HepG2 (cell line): ENCODE results near the gene MC1R. TPM values are rescaled to one million over a fixed set of nuclear protein-coding genes. Genes with fewer than 3 reads are reported as not detected.

Experiments used
- GZF1 ChIP-seq: sonication (generic); formaldehyde crosslinking; IDR thresholded peaks from 2 replicates; pipeline ENCODE4 v1.5.1; 2020; ENCODE audit warnings: mild to moderate bottlenecking, missing genetic modification reagents
- IKZF1 ChIP-seq: fragments of 450-650 bp; IDR thresholded peaks from 2 replicates; pipeline ENCODE4 v1.7.1; 2016
- MATR3 ChIP-seq: sonication (generic); formaldehyde crosslinking; IDR thresholded peaks from 2 replicates; pipeline ENCODE4 v1.4.0; 2020; ENCODE audit warnings: missing genetic modification reagents
- NAIF1 ChIP-seq: sonication (generic); formaldehyde crosslinking; IDR thresholded peaks from 2 replicates; pipeline ENCODE4 v1.5.0; 2020; ENCODE audit warnings: mild to moderate bottlenecking, missing genetic modification reagents, borderline replicate concordance
- PITX1 ChIP-seq: sonication (generic); formaldehyde crosslinking; IDR thresholded peaks from 2 replicates; pipeline ENCODE4 v1.5.1; 2020; ENCODE audit warnings: mild to moderate bottlenecking, missing genetic modification reagents
- PRPF4 ChIP-seq: fragments of 200-400 bp; formaldehyde crosslinking; IDR thresholded peaks from 2 replicates; pipeline ENCODE4 v1.6.1; 2016; ENCODE audit warnings: low read length, low read depth; ENCODE audit not compliant: poor library complexity, severe bottlenecking
- TEAD3 ChIP-seq: optimal IDR thresholded peaks from 2 replicates; pipeline ENCODE3; 2016; ENCODE audit warnings: borderline replicate concordance
- YEATS4 ChIP-seq: sonication (generic); formaldehyde crosslinking; IDR thresholded peaks from 2 replicates; pipeline ENCODE4 v1.4.0; 2020; ENCODE audit warnings: missing genetic modification reagents, borderline replicate concordance
- ZFP36L2 ChIP-seq: sonication (generic); formaldehyde crosslinking; IDR thresholded peaks from 2 replicates; pipeline ENCODE4 v1.4.0; 2020; ENCODE audit warnings: missing genetic modification reagents
- ZNF33A ChIP-seq: sonication (generic); formaldehyde crosslinking; IDR thresholded peaks from 2 replicates; pipeline ENCODE4 v1.5.1; 2020; ENCODE audit warnings: missing genetic modification reagents, mild to moderate bottlenecking, moderate library complexity, borderline replicate concordance
- ZZZ3 ChIP-seq: sonication (generic); formaldehyde crosslinking; IDR thresholded peaks from 2 replicates; pipeline ENCODE4 v1.4.0; 2020; ENCODE audit warnings: missing genetic modification reagents, mild to moderate bottlenecking, borderline replicate concordance
- polyA plus RNA-seq, 8 experiments: library from polyadenylated mRNA; depleted of rRNA in 3 of 8; stranded (reverse) in 7 of 8; unstranded in 1 of 8; fragments of >200 nt; fragmentation: Illumina TruSeq in 4 of 8; extraction: Trizol in 4 of 8; gene quantifications; 2 replicates each; pipeline versions ENCODE4 v1.2.1 to v1.2.3, GENCODE V29; 2011 to 2016; ENCODE audit warnings: low read depth in 4 of 8, missing spikeins in 1 of 8, mixed read lengths in 1 of 8; ENCODE audit not compliant: insufficient read depth in 1 of 8
- total RNA-seq, 5 experiments: library from RNA; depleted of rRNA; stranded (reverse); fragments of >200 nt; fragmentation: Illumina TruSeq; extraction: Trizol; gene quantifications; 2 replicates each; pipeline ENCODE4 v1.2.3, GENCODE V29; 2016; ENCODE audit warnings: low read depth in 1 of 5
- TF ChIP-seq, protein P1 (sequence below): sonication (generic); formaldehyde crosslinking; IDR thresholded peaks from 2 replicates; pipeline ENCODE4 v1.5.0; 2020; ENCODE audit warnings: mild to moderate bottlenecking, missing genetic modification reagents
- TF ChIP-seq, protein P2 (sequence below): sonication (generic); formaldehyde crosslinking; IDR thresholded peaks from 2 replicates; pipeline ENCODE4 v1.4.0; 2020; ENCODE audit warnings: missing genetic modification reagents
- TF ChIP-seq, protein P3 (sequence below): sonication (generic); formaldehyde crosslinking; IDR thresholded peaks from 2 replicates; pipeline ENCODE4 v1.4.0; 2020; ENCODE audit warnings: missing genetic modification reagents
- TF ChIP-seq, protein P4 (sequence below): sonication (generic); formaldehyde crosslinking; IDR thresholded peaks from 2 replicates; pipeline ENCODE4 v1.4.0; 2020; ENCODE audit warnings: missing genetic modification reagents; ENCODE audit errors: not compliant biosample characterization
- TF ChIP-seq, protein P5 (sequence below): sonication (generic); IDR thresholded peaks from 2 replicates; pipeline ENCODE4 v1.6.1; 2016; ENCODE audit warnings: low read depth, borderline replicate concordance
- TF ChIP-seq, protein P6 (sequence below): sonication (generic); formaldehyde crosslinking; IDR thresholded peaks from 2 replicates; pipeline ENCODE4 v1.4.0; 2020; ENCODE audit warnings: missing genetic modification reagents, mild to moderate bottlenecking, borderline replicate concordance

MC1R gene
- total and polyA plus RNA-seq, 2 of the 13 experiments (the other 11 are each of a cell fraction or from before 2014, with no cell fraction given) = 9.1 to 14.8 TPM

DNA sequence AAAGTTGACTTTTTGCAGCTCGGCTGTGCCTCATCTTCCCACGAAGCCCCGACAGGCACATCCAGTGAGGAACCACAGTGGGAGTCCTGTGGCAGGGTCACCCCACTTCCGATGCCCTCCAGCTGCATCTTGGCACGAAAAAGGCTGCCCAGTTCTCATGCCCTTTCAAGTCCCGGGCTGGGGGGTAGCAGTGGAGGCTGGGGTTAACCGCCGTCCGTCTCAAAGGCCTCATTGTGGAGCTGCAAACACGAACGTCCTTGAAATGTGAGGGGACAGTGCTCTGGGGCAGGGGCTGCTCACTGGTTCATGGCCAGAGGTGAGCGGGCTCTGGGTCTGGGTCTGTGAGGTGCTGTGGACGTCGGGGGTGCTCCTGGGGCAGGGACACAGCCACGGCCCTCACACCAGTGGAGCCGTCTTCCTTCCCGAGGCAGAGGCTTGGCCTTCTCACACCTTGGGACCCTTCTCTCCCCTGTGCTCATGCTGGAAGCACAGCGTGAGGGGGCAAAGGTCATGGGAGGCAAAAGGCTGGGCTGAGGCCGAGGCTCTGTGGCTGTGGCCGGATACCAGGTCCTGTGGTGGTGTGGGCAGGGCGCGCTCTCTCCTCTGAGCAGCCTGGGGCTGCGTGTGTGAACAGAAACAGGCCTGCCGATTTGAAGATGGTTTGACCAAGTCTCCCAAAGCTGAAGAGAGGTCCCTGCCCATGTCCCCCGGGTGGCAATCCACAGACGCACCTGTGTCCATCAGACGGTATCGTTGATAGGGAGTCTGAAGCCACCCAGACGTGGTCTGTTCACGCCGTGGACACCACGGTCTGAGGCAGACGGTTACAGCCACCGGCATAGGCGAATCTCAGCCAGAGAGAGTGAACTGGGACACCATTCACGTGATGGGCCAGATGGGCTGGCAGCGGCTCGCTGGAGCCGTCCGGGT is 3.1 kb upstream of the MC1R start (continued):
- peak; percentile 40 for TF ChIP-seq PRPF4
- no peak for TF ChIP-seq ZFP36L2 (CRISPR knock-in tag)
- TF ChIP-seq PITX1 (CRISPR knock-in tag) = peak; percentile 51
- TF ChIP-seq, protein P1, sequence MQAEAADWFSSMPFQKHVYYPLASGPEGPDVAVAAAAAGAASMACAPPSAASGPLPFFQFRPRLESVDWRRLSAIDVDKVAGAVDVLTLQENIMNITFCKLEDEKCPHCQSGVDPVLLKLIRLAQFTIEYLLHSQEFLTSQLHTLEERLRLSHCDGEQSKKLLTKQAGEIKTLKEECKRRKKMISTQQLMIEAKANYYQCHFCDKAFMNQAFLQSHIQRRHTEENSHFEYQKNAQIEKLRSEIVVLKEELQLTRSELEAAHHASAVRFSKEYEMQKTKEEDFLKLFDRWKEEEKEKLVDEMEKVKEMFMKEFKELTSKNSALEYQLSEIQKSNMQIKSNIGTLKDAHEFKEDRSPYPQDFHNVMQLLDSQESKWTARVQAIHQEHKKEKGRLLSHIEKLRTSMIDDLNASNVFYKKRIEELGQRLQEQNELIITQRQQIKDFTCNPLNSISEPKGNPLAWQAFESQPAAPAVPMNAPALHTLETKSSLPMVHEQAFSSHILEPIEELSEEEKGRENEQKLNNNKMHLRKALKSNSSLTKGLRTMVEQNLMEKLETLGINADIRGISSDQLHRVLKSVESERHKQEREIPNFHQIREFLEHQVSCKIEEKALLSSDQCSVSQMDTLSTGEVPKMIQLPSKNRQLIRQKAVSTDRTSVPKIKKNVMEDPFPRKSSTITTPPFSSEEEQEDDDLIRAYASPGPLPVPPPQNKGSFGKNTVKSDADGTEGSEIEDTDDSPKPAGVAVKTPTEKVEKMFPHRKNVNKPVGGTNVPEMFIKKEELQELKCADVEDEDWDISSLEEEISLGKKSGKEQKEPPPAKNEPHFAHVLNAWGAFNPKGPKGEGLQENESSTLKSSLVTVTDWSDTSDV (CRISPR knock-in tag) = no peak; the same call in 1 of the 2 replicates
- TF ChIP-seq, protein P2, sequence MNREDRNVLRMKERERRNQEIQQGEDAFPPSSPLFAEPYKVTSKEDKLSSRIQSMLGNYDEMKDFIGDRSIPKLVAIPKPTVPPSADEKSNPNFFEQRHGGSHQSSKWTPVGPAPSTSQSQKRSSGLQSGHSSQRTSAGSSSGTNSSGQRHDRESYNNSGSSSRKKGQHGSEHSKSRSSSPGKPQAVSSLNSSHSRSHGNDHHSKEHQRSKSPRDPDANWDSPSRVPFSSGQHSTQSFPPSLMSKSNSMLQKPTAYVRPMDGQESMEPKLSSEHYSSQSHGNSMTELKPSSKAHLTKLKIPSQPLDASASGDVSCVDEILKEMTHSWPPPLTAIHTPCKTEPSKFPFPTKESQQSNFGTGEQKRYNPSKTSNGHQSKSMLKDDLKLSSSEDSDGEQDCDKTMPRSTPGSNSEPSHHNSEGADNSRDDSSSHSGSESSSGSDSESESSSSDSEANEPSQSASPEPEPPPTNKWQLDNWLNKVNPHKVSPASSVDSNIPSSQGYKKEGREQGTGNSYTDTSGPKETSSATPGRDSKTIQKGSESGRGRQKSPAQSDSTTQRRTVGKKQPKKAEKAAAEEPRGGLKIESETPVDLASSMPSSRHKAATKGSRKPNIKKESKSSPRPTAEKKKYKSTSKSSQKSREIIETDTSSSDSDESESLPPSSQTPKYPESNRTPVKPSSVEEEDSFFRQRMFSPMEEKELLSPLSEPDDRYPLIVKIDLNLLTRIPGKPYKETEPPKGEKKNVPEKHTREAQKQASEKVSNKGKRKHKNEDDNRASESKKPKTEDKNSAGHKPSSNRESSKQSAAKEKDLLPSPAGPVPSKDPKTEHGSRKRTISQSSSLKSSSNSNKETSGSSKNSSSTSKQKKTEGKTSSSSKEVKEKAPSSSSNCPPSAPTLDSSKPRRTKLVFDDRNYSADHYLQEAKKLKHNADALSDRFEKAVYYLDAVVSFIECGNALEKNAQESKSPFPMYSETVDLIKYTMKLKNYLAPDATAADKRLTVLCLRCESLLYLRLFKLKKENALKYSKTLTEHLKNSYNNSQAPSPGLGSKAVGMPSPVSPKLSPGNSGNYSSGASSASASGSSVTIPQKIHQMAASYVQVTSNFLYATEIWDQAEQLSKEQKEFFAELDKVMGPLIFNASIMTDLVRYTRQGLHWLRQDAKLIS (CRISPR knock-in tag) = peak; percentile 60; the same call in 1 of the 2 replicates
- TF ChIP-seq, protein P3, sequence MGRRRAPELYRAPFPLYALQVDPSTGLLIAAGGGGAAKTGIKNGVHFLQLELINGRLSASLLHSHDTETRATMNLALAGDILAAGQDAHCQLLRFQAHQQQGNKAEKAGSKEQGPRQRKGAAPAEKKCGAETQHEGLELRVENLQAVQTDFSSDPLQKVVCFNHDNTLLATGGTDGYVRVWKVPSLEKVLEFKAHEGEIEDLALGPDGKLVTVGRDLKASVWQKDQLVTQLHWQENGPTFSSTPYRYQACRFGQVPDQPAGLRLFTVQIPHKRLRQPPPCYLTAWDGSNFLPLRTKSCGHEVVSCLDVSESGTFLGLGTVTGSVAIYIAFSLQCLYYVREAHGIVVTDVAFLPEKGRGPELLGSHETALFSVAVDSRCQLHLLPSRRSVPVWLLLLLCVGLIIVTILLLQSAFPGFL (CRISPR knock-in tag) = peak; percentile 79; the same call in 1 of the 2 replicates
- TF ChIP-seq, protein P4, sequence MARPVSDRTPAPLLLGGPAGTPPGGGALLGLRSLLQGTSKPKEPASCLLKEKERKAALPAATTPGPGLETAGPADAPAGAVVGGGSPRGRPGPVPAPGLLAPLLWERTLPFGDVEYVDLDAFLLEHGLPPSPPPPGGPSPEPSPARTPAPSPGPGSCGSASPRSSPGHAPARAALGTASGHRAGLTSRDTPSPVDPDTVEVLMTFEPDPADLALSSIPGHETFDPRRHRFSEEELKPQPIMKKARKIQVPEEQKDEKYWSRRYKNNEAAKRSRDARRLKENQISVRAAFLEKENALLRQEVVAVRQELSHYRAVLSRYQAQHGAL (CRISPR knock-in tag) = no peak
- no peak for TF ChIP-seq MATR3 (CRISPR knock-in tag)
- peak; percentile 81; the same call in 1 of the 2 replicates for TF ChIP-seq YEATS4 (CRISPR knock-in tag)
- no peak for TF ChIP-seq GZF1 (CRISPR knock-in tag)
- TF ChIP-seq ZZZ3 = peak; percentile 52; the same call in 1 of the 2 replicates
- no peak for TF ChIP-seq IKZF1
- no peak for TF ChIP-seq ZNF33A (CRISPR knock-in tag)
- TF ChIP-seq, protein P5, sequence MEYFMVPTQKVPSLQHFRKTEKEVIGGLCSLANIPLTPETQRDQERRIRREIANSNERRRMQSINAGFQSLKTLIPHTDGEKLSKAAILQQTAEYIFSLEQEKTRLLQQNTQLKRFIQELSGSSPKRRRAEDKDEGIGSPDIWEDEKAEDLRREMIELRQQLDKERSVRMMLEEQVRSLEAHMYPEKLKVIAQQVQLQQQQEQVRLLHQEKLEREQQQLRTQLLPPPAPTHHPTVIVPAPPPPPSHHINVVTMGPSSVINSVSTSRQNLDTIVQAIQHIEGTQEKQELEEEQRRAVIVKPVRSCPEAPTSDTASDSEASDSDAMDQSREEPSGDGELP = no peak; the same call in 1 of the 2 replicates
- peak; percentile 80 for TF ChIP-seq TEAD3
- TF ChIP-seq, protein P6, sequence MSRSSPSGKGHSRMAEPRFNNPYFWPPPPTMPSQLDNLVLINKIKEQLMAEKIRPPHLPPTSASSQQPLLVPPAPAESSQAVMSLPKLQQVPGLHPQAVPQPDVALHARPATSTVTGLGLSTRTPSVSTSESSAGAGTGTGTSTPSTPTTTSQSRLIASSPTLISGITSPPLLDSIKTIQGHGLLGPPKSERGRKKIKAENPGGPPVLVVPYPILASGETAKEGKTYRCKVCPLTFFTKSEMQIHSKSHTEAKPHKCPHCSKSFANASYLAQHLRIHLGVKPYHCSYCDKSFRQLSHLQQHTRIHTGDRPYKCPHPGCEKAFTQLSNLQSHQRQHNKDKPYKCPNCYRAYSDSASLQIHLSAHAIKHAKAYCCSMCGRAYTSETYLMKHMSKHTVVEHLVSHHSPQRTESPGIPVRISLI (CRISPR knock-in tag) = peak; percentile 39; the same call in 1 of the 2 replicates
- TF ChIP-seq NAIF1 (CRISPR knock-in tag) = no peak
